ENCODE results near the gene LGALSL. TPM values are rescaled to one million over a fixed set of nuclear protein-coding genes. Genes with fewer than 3 reads are reported as not detected.

LGALSL gene
- total RNA-seq, 1 donor from 2014 or later: 66.9 TPM

- FAIRE-seq (no peak), DNase-seq (ENCODE audit: low spot score in 2 of 2) (no peak)
These were observed 13.3 kb downstream of the LGALSL start for GRCh38 chr2:64467096-64467843.

GRCh38 chr2:64469261-64469660 lies 15.3 kb downstream of the LGALSL start:
- FAIRE-seq (no peak), DNase-seq (ENCODE audit: low spot score in 2 of 2) (no peak)

DNA sequence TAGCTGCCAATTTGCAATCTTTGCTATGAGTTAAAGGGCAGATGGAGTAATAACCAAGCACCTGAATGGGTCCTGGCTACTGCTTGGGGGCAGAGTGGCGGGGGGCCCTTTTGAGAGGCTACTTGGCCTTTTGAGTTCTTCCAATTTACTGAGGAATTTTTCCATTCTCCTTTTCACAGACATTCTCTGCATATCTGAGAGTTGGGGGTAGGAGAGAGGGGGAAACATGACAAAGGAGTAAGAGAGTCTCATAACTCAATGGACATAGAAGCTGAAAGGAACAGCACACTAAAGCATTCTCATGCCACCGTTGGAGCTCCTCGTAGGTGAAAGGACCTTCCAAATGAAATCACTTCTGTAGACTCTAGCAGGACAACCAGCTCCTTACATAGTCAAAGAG lies 16.1 kb downstream of the LGALSL start:
- no peak for DNase-seq (ENCODE audit: low spot score in 2 of 2)
- FAIRE-seq: no peak

DNA sequence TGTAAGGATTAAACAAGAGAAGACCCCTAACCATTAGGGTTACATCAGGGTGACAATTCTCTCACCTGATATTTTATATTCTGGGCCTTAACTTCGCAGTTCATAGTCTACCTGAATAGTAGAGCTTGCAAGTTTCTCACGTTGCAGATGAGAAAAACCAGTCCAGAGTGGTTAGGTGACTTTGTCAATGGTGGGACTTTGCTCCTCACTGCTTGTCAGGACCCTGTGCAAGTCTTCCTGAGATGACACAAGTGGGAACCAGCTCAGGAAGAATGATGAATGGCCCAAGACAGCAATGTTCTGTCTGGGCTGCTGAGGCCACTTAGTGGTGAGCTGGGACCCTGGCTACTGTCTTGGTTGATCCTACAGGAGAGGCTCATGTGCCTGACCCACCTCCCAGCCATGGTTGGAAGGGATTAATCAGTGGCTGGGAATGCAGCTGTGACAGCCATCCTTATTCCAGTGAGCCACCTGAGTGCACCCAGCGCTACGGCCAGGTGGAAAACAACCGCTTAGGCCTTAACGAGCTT lies 16.9 kb downstream of the LGALSL start:
- no peak for DNase-seq (ENCODE audit: low spot score in 2 of 2)
- FAIRE-seq: no peak

GRCh38 chr2:64471600-64471999 lies 17.6 kb downstream of the LGALSL start:
- DNase-seq (ENCODE audit: low spot score in 2 of 2): no peak
- no peak for FAIRE-seq

DNA sequence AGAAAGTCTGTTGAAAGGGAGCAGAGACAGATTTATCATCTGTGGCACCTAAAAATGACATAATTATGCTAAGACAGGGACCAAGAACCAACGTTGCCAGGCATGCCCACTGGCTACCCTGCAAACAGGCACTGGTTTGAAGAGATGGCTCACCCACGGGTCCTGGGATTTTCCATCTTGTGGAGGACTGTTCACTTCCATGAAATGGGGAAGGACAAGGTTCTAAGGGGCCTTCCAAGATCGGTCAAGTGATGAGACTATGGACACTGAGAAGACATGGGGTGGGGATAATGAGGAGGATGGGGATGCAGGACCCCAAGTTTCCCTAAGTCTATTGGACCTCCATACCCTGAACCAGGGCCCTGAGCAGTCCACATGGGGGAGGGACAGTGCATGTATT lies 18.9 kb downstream of the LGALSL start:
- FAIRE-seq: no peak
- no peak for DNase-seq (ENCODE audit: low spot score in 2 of 2)

- FAIRE-seq (no peak), DNase-seq (ENCODE audit: low spot score in 2 of 2) (no peak)
These were observed 20.2 kb downstream of the LGALSL start for GRCh38 chr2:64474121-64474571.

DNA sequence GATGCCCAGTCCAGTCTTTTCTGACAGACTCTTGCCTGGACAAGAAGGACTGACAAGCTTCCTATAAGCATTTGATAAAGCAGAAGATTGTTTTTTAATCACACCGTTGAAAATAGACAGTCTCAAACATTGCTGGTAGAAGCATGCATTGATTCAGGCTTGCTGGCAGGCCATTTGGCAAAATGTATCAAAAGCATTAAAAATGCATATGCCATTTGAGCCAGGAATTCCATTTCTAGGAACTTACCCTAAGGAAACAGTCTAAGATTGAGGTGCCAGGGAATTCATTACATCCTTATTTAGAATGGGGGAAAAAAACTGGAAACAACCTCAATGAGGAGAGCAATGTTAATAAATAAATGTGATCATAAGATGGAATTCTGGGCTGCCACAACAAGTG lies 20.7 kb downstream of the LGALSL start:
- no peak for FAIRE-seq
- DNase-seq (ENCODE audit: low spot score in 2 of 2): no peak

GRCh38 chr2:64477037-64477436 lies 23.1 kb downstream of the LGALSL start:
- FAIRE-seq (no peak), DNase-seq (ENCODE audit: low spot score in 2 of 2) (no peak)

DNA sequence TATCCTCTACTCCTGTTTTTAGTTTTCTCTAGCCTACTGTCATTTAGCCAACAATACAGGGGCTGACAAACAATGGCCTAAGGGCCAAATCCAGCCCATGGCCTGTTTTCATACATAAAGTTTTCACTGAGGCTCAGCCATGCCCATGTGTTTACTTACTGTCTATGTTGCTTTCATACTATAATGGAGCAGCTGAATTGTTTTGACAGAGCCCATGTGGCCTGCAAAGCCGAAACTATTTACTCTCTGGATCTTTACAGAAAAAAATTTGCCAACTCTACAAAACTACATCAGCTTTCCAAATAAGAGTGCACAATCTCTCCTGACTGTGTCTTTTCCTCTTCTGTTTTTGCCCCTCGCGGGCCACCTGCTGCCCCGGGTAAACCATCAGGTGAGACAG lies 24.0 kb downstream of the LGALSL start:
- DNase-seq (ENCODE audit: low spot score in 2 of 2): no peak
- FAIRE-seq: no peak

- no peak for FAIRE-seq
- no peak for DNase-seq (ENCODE audit: low spot score in 2 of 2)
These were observed 24.7 kb downstream of the LGALSL start for GRCh38 chr2:64478502-64479230.

DNA sequence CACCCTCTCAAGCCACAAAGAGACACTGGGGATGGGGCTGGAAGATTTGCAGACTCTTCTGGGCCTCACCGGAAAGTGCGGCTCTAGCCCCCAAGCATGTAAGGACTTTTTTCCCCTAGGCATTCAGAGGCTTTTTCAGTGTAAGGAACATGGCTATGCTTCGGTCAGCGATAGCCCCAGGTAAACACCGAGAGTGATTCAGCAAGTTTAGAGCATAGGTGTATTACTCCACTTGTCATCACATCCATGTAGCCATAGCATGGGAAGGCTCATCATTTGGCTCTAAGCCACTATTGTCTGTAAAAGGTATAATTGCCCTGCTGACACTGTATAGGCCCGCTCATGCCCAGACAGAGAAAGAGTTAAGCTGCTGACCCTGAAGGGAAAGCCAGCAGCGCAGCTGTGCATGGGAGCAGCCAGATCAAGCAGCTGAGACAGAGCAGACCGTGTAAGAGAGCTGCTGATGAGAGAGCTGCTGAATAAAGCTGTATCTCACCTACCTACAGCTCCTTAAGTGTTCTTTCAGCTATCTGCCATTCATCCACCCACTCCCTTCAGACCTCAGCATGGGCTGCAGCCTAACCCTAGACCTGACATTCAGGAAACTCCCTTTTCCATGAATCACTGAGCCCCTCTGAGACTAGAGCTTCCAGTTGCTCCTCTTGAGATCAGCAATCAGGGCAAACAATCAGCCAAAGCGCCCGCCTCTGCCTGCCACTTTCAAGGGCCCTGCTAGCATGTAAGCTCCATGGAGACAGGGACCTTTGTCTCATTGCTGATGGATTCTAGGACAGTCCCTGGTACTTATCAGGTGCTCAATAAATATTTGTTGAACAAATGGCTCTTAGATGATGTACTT lies 25.5 kb downstream of the LGALSL start:
- FAIRE-seq: no peak

GRCh38 chr2:64481665-64482064 lies 27.7 kb downstream of the LGALSL start:
- FAIRE-seq: no peak
- no peak for DNase-seq (ENCODE audit: low spot score in 2 of 2)

More for the DNA sequence above, 25.5 kb downstream of the LGALSL start:
- no peak for DNase-seq (ENCODE audit: low spot score in 2 of 2)

DNA sequence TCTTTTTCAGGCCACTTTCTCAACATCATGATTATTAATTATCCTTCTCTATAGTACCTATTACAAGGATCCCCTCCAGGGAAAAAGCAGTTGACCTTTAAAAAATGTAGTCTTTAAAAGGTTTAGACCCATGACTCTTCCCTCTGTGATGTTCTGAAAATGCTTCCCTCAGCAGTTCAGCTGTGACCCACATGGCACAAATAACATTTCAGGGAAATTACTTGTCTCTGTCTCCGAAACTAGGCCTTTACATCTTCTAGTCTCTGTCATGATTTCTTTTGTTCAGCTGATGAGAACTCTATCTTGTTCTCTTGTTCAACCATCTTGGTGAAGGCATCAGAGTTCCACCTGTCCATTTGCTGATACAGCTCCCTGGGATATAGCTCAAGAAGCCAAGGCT lies 28.3 kb downstream of the LGALSL start:
- no peak for FAIRE-seq
- DNase-seq (ENCODE audit: low spot score in 2 of 2): no peak

DNA sequence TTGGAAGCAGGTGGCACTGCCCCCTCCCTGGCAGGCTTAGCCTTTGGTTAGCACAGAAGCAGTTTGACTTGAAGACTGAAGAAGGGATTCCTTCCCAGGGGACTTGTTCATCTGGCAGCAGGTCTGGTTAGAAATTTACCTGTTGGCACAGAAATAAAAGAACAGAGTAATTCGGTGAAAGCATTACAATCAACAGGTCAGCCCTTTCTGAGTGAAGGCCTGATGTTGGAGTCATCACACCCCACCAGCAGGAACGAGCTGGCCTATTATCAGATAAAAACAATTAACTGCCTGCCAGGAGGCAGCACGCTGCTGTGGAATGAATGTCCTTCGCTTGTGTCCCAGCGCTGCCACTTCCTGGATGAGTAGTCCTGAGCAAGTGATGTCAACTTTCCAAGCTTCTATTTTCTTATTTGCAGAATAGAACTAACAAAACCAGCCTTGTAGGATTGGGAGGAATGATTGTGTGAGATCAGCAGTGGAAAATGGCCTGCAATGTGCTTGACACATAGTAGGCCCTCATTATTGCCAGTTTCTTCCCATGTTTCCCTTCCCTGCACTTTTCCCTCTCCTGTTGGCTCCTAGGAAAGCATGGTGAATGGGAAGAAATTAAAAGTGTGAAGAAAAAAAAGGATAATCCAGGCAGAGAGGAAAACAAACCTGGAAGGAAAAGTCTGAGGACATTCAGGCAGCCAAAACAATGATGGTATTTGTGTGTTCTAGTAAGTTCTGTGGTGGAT lies 29.0 kb downstream of the LGALSL start:
- FAIRE-seq (no peak), DNase-seq (ENCODE audit: low spot score in 2 of 2) (no peak)

GRCh38 chr2:64485331-64485730 lies 31.4 kb downstream of the LGALSL start:
- FAIRE-seq: no peak
- no peak for DNase-seq (ENCODE audit: low spot score in 2 of 2)

DNA sequence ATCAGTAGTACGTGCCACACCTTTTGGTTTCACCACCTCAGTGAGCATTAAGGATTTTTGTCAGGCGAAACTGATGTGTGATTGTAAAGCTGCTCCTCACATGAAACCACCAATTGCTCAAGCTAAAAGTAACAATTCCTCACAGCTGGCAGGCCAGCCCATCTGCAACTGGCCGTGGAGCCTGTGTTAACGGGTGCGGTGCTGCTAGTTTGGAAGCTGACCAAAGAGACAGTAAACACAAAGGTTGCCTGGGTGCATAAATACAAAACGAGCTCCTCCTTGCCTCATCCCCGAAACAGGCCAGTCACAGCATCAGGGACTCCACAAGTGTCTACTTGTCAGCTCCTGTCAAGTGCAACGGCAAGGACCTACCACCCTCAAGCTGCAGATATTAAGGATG lies 32.0 kb downstream of the LGALSL start:
- FAIRE-seq: no peak
- DNase-seq (ENCODE audit: low spot score in 2 of 2): no peak

DNA sequence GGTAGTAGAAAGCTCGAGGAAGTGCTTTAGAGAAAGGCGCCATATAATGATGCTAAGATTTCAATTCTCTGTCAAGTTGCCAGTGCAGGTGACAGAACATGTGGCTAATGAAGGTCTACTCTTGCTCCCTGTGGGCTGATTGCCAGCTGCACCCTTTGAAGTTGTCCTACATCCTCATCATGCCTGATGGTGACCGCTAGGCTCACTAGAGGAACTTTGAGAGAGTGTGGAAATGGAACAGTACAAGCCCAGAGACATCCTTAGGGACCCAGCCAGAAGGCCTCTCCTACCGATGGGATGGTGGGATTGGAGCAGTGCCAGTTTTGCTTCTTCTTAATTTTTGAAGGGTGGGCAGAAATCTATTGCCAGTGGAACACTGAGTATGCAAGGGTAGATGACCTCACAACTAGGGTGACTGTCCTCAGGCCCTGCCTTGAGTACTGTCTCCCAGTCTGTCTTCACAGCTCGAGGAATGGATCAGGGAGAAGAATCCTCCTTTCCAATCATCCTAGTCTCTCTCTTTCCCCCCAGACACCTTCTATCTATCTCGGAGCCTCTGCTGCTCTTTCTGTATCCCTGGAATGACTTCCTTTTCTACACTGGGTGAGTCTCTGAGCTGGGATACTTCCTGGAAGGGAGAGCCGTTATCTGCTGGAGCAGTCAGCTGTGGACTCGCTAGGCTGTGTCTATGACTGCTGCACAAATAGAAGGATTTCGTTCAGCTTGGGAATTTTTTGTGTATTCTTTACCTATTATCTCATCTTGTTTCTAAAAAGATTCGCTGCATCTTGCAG lies 33.5 kb downstream of the LGALSL start:
- FAIRE-seq (no peak), DNase-seq (ENCODE audit: low spot score in 2 of 2) (no peak)

Data from frontal cortex (tissue), 4 donors.